NCI-H2081 treated with DMSO at 0.1 percent for 48 hours (cell line): ENCODE data around the gene PPP2R5B.
"Not testable (repeated sequence)": the region's sequence is repeated elsewhere in the genome, so short reads cannot be mapped to it uniquely, and the experiment has no call there.

ENCODE experiments used
- DNase-seq: peaks from one replicate; lab custom pipeline; 2025; lab: John Stamatoyannopoulos, UW

Gene PPP2R5B

GRCh38 chr11:64983339-64983738 is 58.9 kb downstream of the PPP2R5B start:
- not testable (repeated sequence) for DNase-seq
